Activated CD8-positive, alpha-beta memory T cell treated with anti-CD3 and anti-CD28 coated beads, Interleukin-2, amount 50 U/mL, for 24 hours (primary cell): ENCODE results near the gene CALCR.
"Not testable (repeated sequence)": the region's sequence is repeated elsewhere in the genome, so short reads cannot be mapped to it uniquely, and the experiment has no call there.

Experiments used
- DNase-seq: peaks from one replicate; pipeline ENCODE4 v3.0.0-alpha.2; 2020; ENCODE audit errors: extremely low read depth

CALCR gene

GRCh38 chr7:93574646-93575554, at the start of gene CALCR:
CALCR (minus strand) TSS chr7:93574724; CDS start chr7:93486981, 87,743 bp downstream.
- DNase-seq: no peak

- DNase-seq: no peak
Measured at GRCh38 chr7:93623816-93624215, 49.3 kb upstream of the CALCR start.

DNA sequence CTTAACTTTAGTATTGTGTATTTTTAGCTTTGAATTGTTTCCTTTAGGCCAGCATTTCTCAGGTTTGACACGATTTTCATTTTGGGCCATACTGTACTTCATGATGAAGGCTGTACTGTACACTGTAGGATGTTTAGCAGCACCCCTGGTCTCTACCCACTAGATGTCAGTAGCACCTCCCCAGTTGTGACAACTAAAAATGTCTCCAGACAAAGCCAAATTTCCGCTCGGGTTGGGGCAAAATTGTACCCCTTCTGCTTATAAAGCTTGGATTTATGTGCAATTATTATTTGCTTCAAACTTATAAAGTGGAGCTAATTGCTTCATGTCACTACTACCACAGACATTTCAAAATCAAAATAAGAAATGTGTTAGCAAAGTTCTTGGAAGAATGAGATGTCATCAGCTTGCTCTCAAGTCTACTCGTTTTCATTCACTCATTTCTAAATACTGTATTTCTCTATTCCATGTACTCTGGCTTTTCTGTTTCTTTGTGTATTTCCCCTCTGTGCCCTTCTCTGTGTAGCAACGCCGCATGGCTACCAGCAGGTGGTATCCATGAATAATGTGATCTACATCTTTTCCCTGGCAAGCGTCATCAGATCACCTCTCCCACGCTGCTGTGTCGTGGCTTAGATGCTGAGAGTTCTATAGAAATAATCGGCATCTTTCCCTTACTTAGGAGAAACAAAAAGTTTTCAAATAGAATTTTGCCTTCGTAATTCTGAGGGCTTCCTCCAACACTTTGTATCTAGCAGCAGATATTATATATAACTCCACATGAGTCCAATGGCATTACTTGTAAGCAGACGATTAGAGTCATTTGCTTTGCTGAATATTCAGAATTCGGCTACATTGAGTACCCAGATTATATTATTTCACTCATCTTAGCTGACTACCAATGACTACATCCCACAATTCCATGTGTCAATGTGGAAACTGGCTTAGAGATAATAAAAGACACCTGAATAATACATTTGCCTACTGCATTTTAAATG, 47.8 kb upstream of the CALCR start:
- DNase-seq: no peak

- DNase-seq: no peak
Measured at GRCh38 chr7:93620864-93621263, 46.3 kb upstream of the CALCR start.

DNA sequence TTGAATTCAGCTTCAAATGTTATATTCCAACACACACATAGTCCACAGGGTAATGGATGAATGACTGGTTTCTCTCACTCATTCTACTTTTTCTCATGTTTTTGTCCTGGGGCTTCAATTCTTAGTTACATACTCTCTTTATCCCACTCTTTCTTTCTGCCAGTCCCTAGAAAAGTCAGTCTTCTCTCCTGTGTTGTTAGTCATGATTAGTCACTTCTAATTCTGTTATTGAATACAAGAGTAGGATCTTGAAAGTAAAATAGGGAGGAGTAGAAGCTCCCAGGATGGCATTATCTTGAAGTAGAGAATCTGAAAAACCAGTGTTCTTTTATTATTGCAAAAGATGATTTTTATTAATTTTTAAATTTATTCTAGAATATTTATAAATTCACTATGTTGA, 45.5 kb upstream of the CALCR start:
- DNase-seq: no peak

- DNase-seq: no peak
Measured at GRCh38 chr7:93601363-93601762, 26.8 kb upstream of the CALCR start.

DNA sequence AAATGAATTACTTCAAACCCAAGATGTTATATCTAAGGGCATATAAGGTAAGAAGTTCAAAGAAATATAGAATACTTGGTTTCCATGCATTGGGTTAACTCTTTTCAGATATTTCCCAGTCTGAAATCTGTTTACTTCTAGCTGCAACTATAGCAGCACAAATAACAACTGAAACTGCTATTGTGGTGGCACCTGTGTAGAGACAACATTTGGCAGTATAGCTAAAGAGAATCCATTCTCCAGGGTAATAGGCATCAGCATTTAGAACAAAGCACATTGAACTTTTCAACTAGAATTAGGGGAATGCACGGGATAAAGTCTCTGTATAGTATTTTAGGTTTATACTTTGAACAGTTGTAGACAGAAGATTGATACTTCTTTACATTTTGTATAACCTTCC, 19.7 kb upstream of the CALCR start:
- no peak for DNase-seq

- DNase-seq: no peak
Measured at GRCh38 chr7:93592588-93593266, 18.2 kb upstream of the CALCR start.

GRCh38 chr7:93591224-93592050, 16.9 kb upstream of the CALCR start:
- not testable (repeated sequence) for DNase-seq

DNA sequence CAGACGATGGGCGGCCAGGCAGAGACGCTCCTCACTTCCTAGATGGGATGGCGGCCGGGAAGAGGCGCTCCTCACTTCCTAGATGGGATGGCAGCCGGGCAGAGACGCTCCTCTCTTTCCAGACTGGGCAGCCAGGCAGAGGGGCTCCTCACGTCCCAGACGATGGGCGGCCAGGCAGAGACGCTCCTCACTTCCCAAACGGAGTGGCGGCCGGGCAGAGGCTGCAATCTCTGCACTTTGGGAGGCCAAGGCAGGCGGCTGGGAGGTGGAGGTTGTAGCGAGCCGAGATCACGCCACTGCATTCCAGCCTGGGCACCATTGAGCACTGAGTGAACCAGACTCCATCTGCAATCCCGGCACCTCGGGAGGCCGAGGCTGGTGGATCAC, 11.9 kb upstream of the CALCR start:
- DNase-seq: not testable (repeated sequence)

GRCh38 chr7:93585694-93586478, 11.4 kb upstream of the CALCR start:
- not testable (repeated sequence) for DNase-seq

GRCh38 chr7:93579431-93579830, 4.9 kb upstream of the CALCR start:
- no peak for DNase-seq

DNA sequence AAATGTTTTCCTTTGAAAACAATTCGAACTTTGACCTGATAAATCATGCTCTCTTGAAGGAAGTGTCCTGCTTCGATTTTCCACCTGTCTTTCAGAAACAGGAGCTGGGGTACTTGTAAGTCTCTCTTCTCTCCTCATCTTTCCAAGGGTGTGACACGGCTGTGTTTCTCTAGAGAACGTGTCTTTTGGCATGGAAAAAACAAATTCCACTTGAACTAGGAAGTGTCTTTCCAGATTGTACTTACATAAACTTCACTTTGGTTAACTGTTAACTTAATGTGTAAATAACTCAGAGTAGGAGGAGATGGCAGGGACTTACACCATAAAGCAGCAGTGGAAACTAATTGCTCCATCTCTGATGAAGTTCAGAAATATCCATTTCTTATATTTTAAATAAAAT, 4.2 kb upstream of the CALCR start:
- DNase-seq: no peak

GRCh38 chr7:93575555-93576399, 1.3 kb upstream of the CALCR start:
- DNase-seq: no peak

DNA sequence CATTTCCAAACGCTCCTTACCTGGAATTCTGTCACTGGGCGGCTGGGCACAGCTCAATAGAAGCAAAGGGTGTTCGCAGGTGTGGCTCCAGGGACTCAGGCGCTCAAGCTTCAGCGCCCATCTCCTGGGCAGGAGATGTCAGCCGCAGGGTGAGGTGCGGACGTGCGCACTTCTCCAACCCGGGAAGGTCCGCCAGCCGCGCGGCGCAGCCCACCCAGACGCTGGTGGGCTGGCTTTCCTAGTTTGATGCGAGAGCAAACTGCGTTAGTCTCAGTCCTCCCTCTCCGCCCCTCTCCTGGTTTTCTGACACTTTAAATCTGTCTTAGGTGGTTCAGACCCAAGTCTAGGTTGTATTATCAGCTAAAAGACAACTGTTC, 267 bp downstream of the CALCR start:
- no peak for DNase-seq

DNA sequence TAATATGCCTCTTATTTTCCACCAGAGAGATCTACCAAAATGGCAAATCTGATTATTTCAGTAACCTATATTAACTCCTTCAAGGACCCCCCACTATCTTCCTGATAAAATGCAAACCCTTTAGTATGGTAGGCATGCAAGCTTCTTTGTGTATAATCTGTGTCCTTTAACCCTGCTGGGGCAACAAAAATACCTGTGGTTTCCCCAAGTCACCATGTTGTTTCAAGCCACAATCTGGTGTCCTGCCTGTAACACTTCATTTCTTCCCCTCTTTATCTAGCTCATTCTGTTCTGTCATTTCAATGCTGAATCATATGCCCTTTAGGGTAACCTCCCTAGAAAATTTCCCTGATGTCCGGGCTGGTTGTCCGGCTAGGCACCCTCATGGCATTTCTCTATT, 5.3 kb downstream of the CALCR start:
- DNase-seq: no peak

DNA sequence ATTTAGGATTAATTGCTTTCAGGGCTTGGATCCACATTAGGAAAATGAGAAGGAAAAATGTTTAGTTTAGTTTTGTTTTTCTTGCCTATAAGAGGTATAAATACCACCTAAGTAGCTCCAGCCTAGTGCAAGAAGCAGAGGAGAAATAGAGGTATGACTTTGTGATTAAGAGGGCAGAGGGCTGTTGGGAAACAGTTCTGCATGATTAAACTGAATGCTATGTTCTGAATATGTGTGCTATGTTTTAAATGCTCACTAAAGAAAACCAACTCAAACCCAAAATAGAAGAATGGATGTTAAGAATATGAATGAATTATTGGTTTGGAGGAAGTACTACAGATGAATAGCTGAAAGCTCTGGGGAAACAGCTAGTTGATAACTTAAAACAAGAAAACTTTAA, 7.6 kb downstream of the CALCR start:
- no peak for DNase-seq

DNA sequence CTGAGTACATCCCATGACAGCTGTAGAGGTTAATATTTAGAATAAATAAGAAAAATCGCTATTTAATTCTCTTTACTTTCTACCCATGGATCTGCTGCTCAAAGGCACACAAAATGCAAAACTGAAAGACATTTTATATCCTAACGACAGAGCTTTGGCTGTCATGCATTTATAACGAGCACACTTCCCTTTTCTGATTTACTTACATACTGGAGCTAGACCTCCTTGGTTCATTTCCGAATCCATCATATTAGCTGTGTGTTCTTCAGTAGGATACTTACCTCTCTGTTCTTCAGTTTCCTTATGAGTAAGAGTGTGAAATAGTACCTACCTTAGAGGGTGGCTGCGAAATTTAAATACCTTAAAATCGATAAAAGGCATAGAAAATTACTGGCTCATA, 10.9 kb downstream of the CALCR start:
- no peak for DNase-seq

- DNase-seq: no peak
Measured at GRCh38 chr7:93562936-93563335, 11.6 kb downstream of the CALCR start.
